LoVo (cell line): ENCODE measurements around the gene ZBTB4.

ENCODE experiments used
- DNase-seq: peaks from one replicate; pipeline ENCODE4 v3.0.0-alpha.2; 2016; ENCODE audit warnings: low spot score

The ZBTB4 gene

GRCh38 chr17:7419819-7420610, 59.4 kb downstream of the ZBTB4 start, which contains the start of gene SPEM1:
SPEM1 (plus strand) TSS chr17:7420324; CDS start chr17:7420385, 61 bp downstream.
- DNase-seq = no peak

DNA sequence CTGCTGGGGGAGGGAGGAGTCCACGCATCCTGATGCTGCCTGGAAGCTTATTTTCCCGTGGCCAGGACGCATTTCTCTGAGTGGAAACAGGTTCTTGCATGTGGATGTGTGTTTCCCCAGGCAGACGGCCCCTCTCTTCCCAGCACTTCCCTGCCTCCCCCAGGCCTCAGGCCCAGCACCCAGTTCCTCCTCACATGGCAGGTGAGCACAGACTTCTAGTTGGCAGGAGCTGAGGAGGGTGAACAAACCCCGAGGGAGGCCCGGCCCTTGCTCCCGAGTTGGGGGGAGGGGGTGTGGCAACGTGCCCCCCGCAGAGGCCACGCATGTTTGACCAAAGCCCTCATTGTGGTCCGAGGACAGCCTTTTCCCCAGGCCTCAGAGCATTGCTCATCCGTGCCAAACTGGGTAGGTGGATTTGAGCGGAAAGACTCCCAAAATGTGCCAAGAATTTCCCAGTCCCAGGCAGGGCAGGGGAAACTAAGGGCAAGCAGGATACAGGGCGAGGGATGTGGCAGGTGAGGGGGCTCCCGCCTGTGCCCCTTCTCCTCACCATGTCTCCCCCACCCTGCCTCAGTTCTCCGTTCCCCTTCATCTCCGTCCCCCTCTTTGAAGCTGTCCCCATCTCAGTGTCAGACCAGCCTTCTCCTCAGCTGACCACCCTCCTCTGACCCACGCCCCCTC, 60.8 kb downstream of the ZBTB4 start:
- no peak for DNase-seq

- no peak for DNase-seq
Measured at GRCh38 chr17:7417056-7417655, 62.3 kb downstream of the ZBTB4 start.

- DNase-seq = no peak
Measured at GRCh38 chr17:7416323-7416722, 63.1 kb downstream of the ZBTB4 start.

DNA sequence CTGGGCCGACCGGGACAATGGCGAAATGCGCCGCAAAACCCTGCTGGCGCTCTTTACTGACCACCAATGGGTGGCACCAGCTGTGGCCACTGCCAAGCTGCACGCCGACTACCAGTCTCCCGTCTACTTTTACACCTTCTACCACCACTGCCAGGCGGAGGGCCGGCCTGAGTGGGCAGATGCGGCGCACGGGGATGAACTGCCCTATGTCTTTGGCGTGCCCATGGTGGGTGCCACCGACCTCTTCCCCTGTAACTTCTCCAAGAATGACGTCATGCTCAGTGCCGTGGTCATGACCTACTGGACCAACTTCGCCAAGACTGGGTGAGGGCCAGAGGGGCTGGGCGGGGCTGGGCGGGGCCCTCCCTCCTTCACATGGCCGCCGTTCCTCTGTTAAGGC, 63.6 kb downstream of the ZBTB4 start:
- no peak for DNase-seq

GRCh38 chr17:7414837-7415236, 64.6 kb downstream of the ZBTB4 start:
- DNase-seq = no peak

- no peak for DNase-seq
Measured at GRCh38 chr17:7413346-7413985, 66.0 kb downstream of the ZBTB4 start.

GRCh38 chr17:7411427-7411750, 68.0 kb downstream of the ZBTB4 start:
- no peak for DNase-seq

GRCh38 chr17:7410634-7411426, 68.6 kb downstream of the ZBTB4 start:
- DNase-seq = no peak

GRCh38 chr17:7409716-7410115, 69.7 kb downstream of the ZBTB4 start:
- DNase-seq = no peak
